SU-DHL-6 (cell line): ENCODE data around the gene CHRD.

Experiments
- CTCF ChIP-seq: fragments of 200-600 bp; sonication (generic); IDR thresholded peaks from one replicate; pipeline ENCODE4 v1.5.1; 2017; ENCODE audit warnings: antibody characterized with exemption, mild to moderate bottlenecking, low read length, moderate library complexity; ENCODE audit not compliant: insufficient read depth, poor library complexity, severe bottlenecking
- EZH2phosphoT487 ChIP-seq: fragments of 200-600 bp; sonication (generic), shearing (Covaris generic); conservative IDR thresholded peaks from 2 replicates; pipeline ENCODE4 v1.6.1; 2018; ENCODE audit warnings: mild to moderate bottlenecking, antibody characterized with exemption, low read length, moderate library complexity, mixed read lengths

DNA sequence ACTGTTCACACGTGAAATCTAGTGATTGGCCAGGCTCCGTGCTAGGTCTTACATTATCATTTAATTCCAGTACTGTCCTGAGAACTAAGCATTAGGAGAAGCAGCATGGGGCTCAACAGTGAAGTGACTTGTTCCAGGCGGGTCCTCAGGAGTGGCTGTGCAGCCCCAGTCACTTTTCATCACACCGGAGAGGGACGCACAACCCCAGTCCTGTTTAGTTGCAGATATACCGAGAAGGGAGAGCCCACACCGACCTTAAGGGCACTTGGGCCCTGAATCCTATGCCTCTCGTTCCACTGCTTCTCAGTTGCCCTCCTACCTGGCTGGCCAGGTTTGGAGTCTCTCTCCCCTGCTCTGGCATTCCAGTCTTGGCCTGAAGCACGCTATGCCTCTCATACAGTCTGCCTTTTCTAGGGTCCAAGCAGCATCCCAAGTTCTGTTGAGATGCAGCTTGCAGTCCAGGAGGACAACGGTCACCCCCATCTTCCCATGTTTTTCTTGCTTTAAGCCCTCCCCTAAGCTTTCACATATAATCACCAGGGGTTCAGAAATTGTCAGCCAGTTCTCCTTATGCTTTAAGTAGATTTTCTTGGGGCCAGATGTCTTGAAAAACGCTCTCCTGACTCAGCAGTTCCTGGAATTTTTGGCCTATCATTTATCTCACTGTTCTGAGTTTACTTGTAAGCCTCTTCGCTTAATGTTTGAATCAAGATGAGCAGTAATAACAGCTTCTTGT lies 32.4 kb upstream of the CHRD start:
- TF ChIP-seq CTCF = no peak
- TF ChIP-seq EZH2phosphoT487 = no peak
